ENCODE results near the gene TP53RK. TPM values are rescaled to one million over a fixed set of nuclear protein-coding genes. Genes with fewer than 3 reads are reported as not detected.

The TP53RK gene
- total and polyA plus RNA-seq, 2 of the 13 experiments (the other 11 are each of a cell fraction or from before 2014, with no cell fraction given): 12.9 to 25.5 TPM

DNA sequence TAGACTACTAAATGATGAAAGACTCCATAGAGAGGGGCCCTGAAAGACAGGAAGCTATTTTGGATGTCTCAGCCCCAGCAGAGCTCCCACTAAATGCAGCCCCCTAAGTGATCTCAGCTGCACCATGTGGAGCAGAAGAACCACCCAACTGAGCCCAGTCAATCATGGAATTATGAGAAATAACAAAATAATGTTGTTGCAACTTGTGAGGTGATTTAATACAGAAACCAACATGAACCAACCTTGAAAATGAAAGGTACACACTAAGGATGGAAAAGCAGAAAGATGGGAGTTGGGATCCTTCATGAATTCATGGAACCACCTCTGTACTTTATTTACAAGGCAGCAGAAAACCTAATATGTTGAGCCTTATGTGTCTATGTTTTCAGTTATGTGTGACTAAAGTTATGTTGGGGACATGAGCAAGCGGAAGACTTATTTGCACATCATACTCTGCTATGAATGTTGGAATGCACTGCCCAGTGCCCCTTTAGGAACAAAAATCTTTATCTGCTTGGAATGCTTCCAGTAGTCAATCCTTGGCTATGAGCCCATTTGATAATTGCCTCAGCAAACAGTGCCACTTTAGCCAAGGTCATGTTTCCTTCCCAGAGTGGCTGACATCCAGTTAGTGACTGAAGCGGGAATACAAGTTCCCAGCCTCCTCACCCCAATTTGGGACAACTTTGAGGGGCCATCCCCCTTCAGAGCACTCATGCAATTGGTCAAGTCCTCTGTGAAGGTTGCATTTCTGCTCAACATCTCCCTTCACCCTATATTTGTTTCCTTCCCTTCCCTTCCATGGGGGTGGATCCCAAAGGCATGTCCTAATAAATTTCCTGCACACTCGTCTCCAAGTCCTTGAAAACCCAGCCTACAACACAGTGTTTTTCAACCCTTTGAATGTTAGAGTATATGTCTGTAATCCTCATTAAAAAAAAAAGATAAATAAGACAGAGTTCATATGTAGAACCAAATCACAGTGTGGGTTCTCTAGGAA, 18.4 kb downstream of the TP53RK start (continued):
- TF ChIP-seq, protein P1, sequence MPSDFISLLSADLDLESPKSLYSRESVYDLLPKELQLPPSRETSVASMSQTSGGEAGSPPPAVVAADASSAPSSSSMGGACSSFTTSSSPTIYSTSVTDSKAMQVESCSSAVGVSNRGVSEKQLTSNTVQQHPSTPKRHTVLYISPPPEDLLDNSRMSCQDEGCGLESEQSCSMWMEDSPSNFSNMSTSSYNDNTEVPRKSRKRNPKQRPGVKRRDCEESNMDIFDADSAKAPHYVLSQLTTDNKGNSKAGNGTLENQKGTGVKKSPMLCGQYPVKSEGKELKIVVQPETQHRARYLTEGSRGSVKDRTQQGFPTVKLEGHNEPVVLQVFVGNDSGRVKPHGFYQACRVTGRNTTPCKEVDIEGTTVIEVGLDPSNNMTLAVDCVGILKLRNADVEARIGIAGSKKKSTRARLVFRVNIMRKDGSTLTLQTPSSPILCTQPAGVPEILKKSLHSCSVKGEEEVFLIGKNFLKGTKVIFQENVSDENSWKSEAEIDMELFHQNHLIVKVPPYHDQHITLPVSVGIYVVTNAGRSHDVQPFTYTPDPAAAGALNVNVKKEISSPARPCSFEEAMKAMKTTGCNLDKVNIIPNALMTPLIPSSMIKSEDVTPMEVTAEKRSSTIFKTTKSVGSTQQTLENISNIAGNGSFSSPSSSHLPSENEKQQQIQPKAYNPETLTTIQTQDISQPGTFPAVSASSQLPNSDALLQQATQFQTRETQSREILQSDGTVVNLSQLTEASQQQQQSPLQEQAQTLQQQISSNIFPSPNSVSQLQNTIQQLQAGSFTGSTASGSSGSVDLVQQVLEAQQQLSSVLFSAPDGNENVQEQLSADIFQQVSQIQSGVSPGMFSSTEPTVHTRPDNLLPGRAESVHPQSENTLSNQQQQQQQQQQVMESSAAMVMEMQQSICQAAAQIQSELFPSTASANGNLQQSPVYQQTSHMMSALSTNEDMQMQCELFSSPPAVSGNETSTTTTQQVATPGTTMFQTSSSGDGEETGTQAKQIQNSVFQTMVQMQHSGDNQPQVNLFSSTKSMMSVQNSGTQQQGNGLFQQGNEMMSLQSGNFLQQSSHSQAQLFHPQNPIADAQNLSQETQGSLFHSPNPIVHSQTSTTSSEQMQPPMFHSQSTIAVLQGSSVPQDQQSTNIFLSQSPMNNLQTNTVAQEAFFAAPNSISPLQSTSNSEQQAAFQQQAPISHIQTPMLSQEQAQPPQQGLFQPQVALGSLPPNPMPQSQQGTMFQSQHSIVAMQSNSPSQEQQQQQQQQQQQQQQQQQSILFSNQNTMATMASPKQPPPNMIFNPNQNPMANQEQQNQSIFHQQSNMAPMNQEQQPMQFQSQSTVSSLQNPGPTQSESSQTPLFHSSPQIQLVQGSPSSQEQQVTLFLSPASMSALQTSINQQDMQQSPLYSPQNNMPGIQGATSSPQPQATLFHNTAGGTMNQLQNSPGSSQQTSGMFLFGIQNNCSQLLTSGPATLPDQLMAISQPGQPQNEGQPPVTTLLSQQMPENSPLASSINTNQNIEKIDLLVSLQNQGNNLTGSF (CRISPR knock-in tag; IDR thresholded peaks at IDR 0.05): no peak
- TF ChIP-seq ZNF570 (CRISPR knock-in tag; IDR thresholded peaks at IDR 0.05; ENCODE audit: borderline replicate concordance) (no peak), RAD51 (IDR thresholded peaks at IDR 0.05; ENCODE audit: borderline replicate concordance) (no peak), CCAR2 (optimal IDR thresholded peaks at IDR 0.05; ENCODE audit: low read depth, low read length) (no peak), ZBTB20 (CRISPR knock-in tag; IDR thresholded peaks at IDR 0.05; ENCODE audit: borderline replicate concordance, low read depth) (peak; percentile 77; the same call in 1 of the 2 replicates), MTF1 (CRISPR knock-in tag; IDR thresholded peaks at IDR 0.05) (no peak), ZNF367 (CRISPR knock-in tag; IDR thresholded peaks at IDR 0.05; ENCODE audit: borderline replicate concordance) (no peak), PCBP1 (IDR thresholded peaks at IDR 0.05; ENCODE audit: borderline replicate concordance, low read depth, low read length) (no peak), ZNF101 (CRISPR knock-in tag; IDR thresholded peaks at IDR 0.05; ENCODE audit: borderline replicate concordance, low read depth) (no peak), CBX2 (IDR thresholded peaks at IDR 0.05; ENCODE audit: low read depth, low read length) (no peak), CBX2 (CRISPR knock-in tag; IDR thresholded peaks at IDR 0.05; ENCODE audit: low read depth) (0 out of 2 replicates have a peak, but pooled peaks have one; percentile 36), KLF12 (CRISPR knock-in tag; IDR thresholded peaks at IDR 0.05; ENCODE audit: borderline replicate concordance) (peak; percentile 37; the same call in 1 of the 2 replicates), YEATS4 (CRISPR knock-in tag; IDR thresholded peaks at IDR 0.05; ENCODE audit: borderline replicate concordance) (no peak; the same call in 1 of the 2 replicates), CEBPG (CRISPR knock-in tag; IDR thresholded peaks at IDR 0.05) (peak; percentile 89), ZSCAN25 (CRISPR knock-in tag; IDR thresholded peaks at IDR 0.05) (peak; percentile 57; the same call in 1 of the 2 replicates), ZNF17 (CRISPR knock-in tag; IDR thresholded peaks at IDR 0.05) (no peak), MYC (CRISPR knock-in tag; IDR thresholded peaks at IDR 0.05; ENCODE audit: borderline replicate concordance) (no peak), FOXM1 (CRISPR knock-in tag; IDR thresholded peaks at IDR 0.05) (no peak)
- TF ChIP-seq, protein P2, sequence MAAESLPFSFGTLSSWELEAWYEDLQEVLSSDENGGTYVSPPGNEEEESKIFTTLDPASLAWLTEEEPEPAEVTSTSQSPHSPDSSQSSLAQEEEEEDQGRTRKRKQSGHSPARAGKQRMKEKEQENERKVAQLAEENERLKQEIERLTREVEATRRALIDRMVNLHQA (CRISPR knock-in tag; IDR thresholded peaks at IDR 0.05): no peak
- TF ChIP-seq, protein P3, sequence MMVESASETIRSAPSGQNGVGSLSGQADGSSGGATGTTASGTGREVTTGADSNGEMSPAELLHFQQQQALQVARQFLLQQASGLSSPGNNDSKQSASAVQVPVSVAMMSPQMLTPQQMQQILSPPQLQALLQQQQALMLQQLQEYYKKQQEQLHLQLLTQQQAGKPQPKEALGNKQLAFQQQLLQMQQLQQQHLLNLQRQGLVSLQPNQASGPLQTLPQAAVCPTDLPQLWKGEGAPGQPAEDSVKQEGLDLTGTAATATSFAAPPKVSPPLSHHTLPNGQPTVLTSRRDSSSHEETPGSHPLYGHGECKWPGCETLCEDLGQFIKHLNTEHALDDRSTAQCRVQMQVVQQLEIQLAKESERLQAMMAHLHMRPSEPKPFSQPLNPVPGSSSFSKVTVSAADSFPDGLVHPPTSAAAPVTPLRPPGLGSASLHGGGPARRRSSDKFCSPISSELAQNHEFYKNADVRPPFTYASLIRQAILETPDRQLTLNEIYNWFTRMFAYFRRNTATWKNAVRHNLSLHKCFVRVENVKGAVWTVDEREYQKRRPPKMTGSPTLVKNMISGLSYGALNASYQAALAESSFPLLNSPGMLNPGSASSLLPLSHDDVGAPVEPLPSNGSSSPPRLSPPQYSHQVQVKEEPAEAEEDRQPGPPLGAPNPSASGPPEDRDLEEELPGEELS (CRISPR knock-in tag; IDR thresholded peaks at IDR 0.05): peak; percentile 98
- TF ChIP-seq, protein P4, sequence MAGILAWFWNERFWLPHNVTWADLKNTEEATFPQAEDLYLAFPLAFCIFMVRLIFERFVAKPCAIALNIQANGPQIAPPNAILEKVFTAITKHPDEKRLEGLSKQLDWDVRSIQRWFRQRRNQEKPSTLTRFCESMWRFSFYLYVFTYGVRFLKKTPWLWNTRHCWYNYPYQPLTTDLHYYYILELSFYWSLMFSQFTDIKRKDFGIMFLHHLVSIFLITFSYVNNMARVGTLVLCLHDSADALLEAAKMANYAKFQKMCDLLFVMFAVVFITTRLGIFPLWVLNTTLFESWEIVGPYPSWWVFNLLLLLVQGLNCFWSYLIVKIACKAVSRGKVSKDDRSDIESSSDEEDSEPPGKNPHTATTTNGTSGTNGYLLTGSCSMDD (CRISPR knock-in tag; IDR thresholded peaks at IDR 0.05): no peak

Data from HepG2 (cell line).